B cell (primary cell): ENCODE data around the gene TSHZ1.

Experiments used
- CTCF ChIP-seq: fragments of 200-600 bp; IDR thresholded peaks from one replicate; pipeline ENCODE4 v1.8.0; 2022; ENCODE audit warnings: antibody characterized with exemption, mild to moderate bottlenecking
- EZH2 ChIP-seq: IDR thresholded peaks from 2 replicates; pipeline ENCODE4 v1.6.1; 2012; ENCODE audit warnings: borderline replicate concordance, low read depth, mild to moderate bottlenecking, moderate library complexity, low read length; ENCODE audit not compliant: insufficient read depth, poor library complexity, severe bottlenecking

- TF ChIP-seq CTCF (no peak), EZH2 (no peak)
Observed at GRCh38 chr18:75265872-75266271, 55.3 kb downstream of the TSHZ1 start.
